HT-29 (cell line): Measurements from ENCODE around the gene XRCC4. TPM values are rescaled to one million over a fixed set of nuclear protein-coding genes. Genes with fewer than 3 reads are reported as not detected.
"Not testable (repeated sequence)": the region's sequence is repeated elsewhere in the genome, so short reads cannot be mapped to it uniquely, and the experiment has no call there.

Experiments
- DNase-seq: peaks from one replicate; pipeline ENCODE4 v3.0.0-alpha.2; 2015; ENCODE audit warnings: low spot score
- total RNA-seq: library from RNA; depleted of rRNA; stranded (reverse); fragments of >200 nt; shearing (Covaris generic); gene quantifications from 2 replicates; pipeline ENCODE4 v1.2.3, GENCODE V29; 2014

Gene XRCC4
- total RNA-seq, 1 experiment from 2014 or later, result 4.4 TPM

DNA sequence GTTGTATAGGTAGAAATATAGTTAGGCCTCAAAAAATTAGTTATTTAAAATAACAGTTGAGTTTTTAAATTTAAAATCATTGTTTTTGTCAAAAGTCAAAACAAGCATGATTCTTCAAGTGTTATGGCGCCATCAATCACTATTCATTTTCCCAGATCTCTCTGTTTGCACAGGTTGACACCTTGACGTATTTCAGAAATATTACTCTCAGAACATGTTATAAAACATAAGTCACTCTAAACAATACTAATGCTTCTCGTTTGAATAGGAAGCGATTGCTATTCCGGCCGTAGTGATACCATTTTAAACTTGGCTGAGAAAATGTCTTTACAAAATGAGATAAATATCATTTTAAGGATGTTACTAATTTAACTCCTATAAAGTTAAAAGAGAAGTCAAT lies 268.1 kb downstream of the XRCC4 start:
- DNase-seq, result no peak

DNA sequence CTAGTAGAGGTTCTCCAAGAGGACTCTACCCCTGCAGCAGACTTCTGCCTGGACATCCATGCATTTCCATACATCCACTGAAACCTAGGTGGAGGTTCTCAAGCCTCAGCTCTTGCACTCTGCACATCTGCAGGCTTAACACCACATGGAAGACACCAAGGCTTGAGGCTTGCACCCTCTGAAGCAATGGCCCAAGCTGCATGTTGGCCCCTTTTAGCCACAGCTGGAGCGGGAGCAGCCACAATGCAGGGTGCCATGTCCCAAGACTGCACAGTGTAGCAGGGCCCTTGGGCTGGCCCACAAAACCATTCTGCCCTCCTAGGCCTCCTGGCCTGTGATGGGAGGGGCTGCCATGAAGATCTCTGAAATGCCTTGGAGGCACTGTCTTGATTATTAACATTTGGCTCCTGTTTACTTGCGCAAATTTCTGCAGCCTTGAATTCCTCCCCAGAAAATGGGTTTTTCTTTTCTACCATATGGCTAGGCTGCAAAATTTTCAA lies 271.0 kb downstream of the XRCC4 start:
- no peak for DNase-seq

DNA sequence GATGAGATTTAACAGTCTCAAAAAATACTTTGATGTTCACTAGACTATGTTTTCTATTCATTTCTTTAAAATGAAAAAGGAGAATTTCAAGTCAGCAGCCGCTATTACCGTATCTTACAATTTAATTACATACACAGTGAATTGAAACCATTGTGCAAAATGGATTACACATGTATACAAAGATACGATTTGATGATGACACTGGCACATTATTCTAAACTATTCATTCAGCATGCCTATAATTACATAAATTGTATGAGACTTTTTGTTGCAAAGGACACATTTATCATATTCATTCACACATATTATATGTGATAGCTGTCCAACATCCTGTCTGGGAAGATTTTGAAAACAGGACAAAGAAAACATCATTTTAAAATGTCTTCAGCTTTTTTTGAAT lies 275.9 kb downstream of the XRCC4 start:
- DNase-seq, result no peak

DNA sequence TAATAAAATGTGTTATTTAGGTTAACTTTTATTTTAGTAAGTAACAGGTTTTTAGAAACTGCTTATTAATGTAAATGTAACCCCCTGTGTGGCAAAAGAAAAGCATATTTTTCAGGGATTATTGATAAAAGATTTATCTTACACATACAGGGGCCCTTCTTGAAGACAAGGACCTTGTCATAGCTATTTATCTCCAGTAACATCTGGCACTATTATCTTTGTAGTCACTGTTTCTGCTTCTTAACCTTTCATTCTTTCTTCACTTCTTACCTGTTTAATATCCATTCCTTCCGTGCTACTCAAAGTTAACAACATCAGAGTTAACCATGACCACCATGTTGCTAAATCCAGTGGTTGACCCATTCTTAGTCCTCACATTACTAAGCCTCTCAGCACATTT lies 276.4 kb downstream of the XRCC4 start:
- DNase-seq, result no peak

DNA sequence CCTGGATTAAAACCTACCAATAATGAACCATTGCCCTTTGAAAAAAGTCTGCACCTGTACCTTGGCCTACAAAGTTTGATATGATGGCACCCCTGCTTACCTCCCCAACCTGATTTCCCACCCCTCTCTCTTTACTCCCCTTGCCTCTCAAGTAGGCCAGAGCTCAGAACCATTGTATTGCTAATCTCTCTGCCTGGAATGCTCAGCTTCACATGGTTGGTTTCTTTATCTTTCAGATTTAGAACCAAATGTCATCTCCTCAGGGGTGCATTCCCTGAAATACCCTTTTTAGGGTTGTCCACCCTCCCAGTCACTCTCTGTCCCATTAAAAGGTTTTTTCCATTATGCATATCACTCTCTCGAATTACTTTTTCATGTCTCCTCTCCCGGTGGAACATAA lies 277.6 kb downstream of the XRCC4 start:
- no peak for DNase-seq

DNA sequence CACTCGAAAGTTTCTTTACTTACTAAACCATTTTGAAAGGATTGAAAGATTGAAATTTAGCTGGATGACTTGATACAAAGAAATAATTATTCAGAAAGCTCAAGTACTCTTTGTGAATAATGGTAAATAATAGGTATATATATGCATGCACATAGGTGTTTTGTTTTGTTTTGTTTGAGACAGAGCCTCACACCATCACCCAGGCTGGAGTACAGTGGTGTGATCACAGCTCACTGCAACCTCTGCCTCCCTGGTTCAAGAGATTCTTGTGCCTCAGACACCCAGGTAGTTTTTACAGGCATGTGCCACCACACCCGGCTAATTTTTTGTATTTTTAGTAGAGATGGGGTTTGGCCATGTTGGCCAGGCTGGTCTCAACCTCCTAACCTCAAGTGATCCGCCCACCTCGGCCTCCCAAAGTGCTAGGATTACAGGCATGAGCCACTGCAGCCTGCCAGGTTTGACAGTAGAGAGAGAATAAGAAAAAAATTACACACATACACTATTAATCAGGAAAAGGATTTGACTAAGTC lies 278.2 kb downstream of the XRCC4 start:
- DNase-seq, result not testable (repeated sequence)

DNA sequence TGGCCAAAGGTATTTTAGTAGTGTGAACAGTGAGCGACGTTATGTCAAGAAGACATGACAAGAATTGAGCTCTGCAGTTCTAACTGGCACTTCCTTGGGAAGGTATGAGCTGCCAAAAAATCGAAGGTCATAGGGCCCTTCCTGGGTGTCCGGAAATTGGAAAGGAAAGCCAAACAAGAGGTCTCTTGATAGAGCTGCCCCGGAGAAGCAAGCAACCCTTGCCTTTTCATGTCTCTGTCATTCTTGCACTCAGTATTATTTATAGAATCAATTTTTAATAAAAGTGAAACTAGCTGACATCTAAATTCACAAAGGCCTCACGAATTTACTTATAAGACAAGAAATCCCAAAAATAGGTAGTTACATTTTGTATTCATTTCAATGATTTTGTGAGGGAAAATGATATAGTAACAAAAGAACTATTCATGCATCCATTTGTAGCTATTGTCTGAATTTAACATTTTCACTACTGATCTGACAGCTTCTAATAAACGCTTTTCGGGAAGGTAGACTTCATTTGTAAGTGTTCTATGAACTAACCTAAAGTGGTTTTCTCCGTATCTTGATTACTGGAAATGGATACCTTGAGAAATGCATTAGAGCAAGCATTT lies 280.4 kb downstream of the XRCC4 start:
- DNase-seq, result no peak

DNA sequence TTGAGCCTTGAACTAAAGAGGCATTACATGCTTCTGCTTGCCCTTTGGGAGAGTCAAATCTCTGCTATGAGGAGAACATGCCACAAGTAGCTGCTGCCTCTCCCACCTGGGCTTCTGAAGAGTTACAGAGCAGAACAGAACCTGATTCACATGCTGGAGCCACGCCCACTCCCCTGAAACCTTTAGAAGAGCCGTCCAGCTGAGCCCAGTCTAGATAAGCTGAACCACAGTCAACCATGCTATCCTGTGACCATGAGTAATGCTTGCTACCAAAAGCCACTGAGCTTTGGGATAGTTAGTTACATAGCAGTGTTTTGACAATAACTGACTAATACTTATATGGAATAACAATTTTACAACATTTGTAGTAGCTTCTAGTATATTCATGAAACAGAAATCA lies 283.2 kb downstream of the XRCC4 start:
- DNase-seq, result no peak

DNA sequence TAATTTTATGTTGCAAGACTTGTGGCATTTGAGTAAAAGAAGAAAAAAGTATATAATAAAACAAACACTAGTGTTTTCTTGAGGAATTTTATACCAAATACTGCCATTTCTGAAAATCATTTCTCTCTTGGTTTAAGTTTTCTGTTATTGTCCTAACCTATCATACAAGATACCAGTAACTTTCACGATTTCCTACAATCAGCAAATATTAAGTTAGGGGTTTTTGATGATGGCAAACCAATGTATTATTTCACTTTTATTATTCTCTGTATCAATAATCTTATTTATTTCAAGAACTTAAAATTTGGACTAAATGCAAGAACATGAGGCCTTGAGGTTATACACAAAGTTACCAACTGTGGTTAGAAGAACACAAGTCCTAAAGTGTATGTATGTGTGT lies 285.2 kb downstream of the XRCC4 start:
- DNase-seq, result no peak

DNA sequence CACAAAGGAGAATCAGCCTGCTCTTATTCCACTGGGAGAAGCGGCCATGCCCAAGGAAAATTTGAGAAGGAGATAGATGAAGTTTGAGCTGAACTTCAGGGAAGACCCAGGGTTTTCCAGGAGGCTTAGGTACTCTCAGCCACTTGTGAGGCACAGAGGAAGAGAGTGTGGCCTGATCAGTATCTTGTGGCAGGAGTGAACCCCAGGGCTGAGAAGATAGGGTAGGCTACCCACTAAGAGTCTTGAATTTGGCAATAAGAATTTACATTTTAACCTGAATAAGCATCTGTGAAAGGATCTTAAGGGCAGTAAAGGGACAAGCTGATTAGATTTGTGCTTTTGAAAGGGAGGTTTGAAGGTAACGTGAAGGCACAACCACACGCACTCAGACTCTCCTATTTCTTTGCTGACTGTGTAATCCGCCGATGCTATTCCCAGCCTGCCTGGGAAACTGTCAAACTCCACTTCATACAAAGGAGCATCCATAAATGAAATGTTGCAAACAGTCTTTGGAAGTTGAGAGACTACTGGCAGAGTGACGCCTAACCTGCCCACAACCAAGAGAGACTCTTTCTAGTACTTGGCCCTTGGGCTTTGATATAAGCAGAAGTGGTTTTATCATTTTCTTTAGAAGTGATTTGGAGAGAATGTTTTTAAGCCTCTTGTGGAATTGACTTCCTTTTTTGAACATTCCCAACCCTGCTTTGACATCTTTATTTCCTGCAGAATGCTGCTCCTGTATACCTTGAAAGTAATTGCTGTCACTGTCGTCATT lies 286.0 kb downstream of the XRCC4 start:
- no peak for DNase-seq

DNA sequence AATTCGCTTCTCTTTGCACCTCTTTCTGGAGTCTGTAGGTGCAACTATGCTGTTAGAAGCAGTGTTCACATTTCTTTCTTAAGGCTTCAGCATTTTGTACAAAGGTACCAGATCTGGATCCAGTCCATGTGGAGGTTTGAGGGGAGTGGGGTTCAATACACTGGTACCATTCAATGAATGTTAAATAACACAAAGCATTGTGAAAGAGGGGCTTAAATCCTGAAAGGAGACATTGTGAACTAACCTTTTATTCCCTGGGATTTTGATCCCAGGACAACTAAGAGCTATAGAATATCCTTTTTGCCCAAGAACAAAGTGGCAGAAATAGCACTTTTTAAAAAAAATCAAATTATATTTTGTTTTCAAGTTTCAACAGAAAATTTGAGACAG lies 286.5 kb downstream of the XRCC4 start:
- no peak for DNase-seq

DNA sequence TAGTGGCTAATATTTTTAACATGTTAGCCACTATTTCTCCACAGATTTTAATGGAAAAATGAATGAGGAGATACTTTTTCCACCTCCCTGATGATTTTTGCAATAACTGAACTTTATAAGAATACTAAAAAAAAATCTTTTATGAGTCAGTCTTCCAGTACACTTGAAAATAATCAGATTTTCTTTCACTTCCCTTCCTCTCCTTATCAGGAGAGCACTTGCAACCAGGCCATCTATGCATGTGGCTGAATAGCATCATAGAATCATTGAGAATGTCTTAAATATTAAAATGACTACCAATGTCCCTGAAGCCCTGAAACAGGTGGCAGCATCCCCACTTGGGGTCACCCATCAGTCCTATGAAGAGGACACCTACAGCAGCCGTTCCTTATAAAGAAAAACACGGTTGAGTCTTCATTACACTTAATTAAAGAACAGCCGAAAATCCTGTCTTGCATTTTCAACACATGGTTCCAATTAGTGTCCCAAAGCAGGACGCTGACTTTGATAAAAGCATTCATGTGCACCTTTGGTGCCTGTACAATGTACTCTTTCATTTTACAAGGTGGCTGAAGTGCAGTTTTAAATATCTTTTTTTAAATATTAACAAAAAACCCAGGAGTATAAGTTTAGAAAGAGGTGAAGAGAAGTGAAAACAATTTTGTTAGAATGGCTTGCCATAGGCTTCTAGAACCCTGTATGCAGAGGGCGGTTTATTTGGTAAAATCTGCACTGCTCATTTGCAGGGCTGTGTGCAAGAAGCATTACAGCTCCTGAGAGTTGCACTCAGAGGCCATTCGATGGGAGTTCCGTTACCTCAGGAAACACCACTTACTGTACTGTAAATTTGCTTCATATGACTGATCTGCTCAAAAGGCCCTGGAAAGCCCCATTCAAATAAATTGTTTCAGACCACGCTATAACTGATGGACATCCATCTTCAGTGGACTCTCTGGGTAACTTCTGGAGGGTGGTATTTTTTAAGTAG lies 287.3 kb downstream of the XRCC4 start:
- DNase-seq, result no peak

DNA sequence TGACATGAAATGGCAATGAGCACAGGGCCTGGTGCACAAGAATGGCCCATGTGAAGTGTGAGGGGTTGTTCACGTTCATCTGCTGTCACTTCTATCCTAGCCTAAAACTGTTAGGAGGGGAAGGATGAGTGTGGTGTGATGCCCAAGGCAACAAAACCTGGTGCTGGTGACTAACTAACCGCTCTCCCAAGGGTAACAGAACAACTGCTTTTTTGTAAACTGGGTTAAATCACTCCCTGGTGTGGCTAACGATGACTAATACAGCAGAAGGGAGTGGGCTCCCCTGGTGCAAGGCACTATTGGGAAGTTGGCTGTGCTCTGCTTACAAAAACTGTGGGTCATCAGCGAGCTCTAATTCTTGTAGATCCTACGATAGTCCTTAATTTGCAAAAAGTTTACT lies 291.0 kb downstream of the XRCC4 start:
- no peak for DNase-seq

DNA sequence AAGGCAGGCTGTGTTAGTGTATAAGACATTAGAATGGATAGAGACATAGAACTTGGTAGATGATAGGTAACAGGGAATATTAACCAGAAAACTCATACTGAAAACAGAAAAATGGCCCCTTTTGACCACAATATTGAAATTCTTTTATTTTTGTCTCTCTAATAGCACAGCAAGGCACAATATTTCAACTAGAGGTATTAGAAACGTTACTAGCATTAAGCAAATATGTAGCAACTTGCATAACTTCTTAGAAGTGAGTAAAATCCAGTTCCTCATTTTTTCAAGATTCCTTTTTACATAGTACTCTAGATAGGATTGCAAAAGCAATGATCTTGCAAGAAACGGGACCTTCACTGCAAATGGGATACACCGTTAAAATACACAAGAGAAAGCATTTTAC lies 291.5 kb downstream of the XRCC4 start:
- DNase-seq, result no peak

DNA sequence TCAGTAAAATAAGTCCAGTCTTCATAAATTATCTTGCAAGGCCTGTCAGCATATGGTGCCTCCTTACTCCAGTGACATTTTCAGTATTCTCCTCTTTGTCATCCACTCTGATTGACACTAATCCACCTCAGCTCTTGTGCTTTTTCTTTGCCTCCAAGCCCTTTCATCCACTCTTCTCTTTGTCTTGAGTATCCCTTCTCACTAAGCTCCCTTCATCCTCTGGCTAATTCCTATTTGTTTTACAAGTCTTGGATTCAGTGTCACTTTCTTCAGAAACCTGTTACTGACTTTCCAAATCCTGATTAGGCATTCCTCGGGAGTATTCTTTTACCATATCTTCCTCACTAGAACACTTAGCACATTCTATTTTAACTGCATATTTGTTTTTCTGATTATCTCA lies 293.6 kb downstream of the XRCC4 start:
- DNase-seq, result no peak

DNA sequence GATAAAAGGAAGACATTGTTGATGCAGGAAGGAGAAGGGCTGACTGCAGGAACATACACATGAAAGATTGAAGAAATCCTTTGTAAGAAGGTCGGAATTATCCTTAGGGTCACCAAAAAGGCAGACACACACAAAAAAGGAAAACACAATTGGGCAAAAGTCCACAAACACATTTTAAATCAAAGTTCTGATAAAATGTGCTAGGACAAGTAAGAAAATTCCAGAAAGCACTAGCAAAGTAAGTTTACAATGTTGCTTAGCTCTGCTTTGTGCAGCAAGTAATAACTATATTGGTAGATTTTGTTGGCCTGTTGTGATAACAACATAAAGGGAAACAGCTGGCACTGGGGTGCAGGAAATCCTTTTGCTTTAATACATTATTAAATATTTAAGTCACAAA lies 294.4 kb downstream of the XRCC4 start:
- DNase-seq, result no peak

DNA sequence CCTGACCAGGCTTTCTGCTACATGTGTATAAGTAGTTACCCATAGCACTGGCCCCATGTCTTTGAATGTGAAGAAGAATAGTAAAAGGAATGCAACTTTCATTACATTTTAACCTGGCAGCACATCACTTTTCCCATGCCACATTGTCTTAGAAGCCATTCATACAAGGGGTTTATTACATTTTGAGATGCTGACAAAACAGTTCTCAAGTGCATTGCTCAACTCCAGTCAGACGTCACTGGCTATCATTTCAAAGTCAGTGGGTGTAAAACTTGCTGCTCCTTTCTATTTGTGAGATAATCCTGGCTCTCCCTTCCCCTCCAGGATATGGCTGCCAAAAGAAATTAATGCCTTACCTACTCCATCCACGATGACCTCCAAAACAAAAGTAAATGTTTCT lies 297.2 kb downstream of the XRCC4 start:
- no peak for DNase-seq

DNA sequence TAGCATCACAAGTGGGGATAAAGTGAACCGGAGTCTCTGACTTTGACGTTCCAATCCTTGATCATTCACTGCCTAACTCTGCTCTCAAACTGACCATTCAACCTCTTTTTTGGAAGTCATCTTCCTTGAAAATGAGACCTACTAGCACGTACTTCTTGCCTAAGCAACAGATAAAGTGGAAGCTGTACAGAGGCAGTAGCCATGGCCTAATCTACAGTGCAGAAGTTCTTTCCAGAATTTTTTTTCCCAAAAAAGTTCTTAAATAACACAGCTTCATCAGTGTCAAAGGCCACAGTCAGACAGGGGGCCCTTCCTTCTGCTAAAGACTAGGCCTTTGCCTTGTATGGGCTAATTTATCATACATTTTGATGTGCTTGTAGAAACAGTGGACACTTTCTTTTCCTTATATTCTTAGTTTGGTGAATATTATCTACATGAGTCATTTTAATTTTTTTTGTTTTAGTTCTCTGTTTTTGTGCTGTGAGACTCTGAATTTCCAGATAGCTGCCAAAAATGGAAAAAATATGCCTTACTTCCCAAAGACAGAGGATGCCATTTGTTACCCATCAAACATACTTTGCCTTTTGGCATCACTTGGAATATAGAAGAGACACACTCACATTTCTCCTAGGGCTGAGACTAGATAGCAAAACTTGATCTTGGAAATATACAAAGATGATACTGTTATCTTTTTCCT lies 297.9 kb downstream of the XRCC4 start:
- DNase-seq, result no peak

DNA sequence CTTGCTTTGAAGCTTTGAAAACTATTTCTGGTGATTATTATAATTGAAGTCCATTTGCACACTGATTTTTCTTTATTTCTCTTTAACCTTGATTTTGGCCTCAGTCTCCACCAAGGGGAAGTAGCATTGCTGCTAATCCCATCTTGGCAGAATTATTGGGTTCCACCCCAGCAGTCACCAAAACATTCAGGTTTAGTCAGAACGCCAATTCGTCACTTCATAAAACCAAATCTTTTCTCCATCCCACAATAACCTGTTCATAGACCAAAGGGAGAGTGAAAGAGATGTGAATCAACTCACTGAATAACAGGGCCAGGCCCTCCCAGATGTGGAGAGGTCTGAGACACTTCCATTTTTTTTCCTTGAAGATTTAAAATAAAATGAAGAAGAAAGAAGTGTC lies 299.1 kb downstream of the XRCC4 start:
- no peak for DNase-seq

DNA sequence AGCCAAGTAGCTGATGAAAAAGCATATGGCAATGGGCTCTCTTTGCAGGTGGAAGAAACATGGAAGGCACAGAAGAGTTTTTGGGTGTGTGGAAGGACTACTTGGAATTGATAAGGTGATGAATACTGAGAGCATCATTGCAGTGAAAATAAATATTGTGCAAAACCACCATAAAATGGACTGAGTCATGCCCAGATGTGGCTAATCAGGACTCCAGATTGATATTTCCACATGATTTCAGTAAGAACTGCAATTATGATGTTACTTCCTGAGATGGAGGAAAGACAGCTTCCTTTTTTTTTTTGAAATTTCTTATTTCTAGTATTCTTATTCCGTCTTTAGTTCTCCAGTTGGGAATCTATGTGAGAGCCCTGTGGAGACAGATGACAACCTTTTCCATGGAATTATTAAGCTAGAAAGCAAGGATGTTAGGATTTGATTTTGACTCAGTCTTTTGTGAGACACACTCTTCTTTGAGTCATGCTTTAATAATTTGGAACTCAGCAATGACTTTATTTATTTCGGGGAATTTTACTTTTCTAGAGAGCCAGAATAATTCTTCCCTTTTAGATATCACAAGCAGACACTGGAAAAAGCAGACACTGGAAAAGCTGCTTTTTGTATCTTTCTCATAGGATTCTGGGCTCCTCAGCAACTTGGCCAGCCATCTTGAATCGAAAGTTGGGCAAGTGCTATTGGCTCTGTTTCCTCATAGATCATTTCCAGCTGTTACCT lies 300.0 kb downstream of the XRCC4 start:
- DNase-seq, result no peak
